HG03196 (cell line): ENCODE results near the gene ARAP1.

Experiments used
- ATAC-seq: cut with Tn5 transposase; IDR thresholded peaks from one replicate; pipeline ENCODE4 v1.9.1; 2021; ENCODE audit not compliant: unreplicated experiment

Gene ARAP1

DNA sequence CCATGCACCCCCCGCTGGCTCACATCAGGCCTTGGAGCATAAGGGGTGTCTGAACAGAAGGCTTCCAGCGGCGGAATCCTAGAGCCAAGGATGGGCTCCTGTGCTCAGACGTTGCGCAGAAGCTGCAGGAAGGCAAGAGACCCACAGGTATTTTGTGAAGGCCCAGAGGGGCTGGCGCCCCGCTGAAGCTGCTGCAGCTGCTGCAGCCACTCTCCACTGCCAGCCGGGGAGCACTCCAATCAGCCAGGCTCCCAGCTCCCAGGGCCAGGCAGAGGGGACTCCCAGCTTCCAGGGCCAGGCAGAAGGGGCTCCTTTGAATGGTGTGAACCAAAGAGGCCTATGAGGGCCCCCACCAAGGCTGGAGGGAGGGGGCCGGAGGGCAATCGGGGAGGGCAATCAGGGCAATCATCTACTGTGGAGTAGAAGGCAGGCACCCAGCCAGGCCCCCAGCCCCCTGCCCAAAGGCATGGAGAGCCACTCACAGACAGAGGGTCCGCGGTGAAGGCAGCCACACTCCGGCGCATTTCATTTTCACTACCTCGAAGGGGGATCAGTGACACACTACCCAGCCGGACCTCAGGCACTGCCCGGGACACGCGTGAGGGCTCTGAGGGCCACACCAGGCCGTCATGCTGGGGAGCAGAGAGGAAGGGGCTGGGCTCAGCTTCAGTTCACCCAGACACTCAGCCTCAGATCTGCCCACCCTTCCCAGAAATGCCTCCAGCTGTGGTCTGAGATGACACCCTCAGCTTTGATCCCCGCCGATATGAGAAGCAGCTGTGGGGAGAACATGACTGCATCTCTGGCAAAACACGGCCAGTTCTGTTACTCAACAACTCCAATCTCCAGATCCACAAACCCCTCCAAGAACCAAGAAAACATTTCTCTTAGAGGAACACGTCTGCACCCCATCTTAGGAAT, 66.4 kb downstream of the ARAP1 start:
- no peak for ATAC-seq

DNA sequence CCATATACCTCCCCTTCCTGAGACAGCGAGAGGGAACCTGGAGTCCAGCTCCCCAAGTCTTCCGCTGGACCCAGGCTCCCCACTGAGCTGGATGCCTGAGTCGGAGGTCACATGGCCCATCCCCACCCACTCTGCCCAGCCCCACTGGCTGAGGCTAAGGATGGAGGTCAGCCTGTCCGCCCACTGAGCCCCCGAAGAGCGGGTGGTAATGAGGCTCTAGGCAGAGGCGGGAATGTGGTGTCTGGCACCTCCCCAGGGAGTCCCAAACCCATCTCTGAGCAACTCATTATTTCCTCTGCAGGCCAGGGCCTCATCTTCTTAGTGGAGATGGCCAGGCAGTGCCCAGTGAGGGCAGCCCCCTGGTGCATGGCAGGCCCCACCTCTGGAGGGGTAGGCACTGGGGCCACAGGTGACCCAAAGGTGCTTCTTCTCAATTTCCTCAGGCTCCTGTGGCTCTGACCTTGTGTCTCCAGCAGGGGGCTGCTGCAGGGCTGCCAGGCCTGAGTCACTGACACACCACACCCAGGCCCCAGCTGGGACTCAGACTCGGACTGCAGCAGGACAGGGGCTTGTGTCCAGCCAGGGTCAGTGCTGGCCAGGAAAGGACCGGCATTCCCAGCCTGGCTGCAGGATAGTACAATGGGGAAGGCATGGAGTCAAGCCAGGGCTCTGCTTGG, 67.8 kb downstream of the ARAP1 start:
- no peak for ATAC-seq

DNA sequence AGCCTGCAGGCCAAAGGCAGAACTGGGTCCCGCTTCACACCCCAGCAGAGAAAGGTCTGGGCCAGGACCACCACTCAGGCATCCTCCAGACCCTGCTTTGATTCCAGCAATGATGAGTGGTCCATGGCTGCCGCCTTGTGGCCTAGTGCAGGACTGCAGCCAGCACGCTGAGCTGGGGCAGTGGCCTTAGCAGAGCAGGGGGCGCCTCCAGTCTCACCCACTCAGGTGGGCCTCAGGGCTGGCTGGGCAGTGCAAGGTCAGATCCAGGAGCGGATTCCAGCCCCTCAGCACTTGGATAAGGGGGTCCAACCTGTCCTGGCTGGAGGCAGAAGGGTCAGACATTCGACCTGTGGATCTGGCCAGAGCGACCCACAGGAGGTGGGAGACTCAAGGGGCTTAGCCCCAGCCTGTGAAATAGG, 68.4 kb downstream of the ARAP1 start:
- ATAC-seq = peak; percentile 41

DNA sequence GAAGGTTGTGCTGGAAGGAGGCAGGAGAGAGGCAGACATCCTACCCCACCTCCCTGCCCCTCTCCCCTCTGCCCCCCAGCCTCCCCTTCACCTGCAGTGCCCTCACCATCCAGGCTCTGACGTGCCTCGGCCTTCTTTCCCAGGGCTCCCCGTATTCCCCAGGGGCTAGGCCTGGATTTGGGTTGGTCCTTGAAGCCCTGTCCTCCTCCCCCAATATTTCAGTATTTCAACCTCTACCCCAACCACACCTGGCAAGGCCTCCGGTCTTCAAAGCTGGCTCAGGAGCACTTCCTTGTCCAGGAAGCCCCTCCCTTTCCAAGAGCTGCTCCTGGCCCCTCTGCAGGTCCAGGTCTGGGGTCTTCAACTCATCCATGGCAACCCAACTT, 69.4 kb downstream of the ARAP1 start:
- ATAC-seq = no peak

DNA sequence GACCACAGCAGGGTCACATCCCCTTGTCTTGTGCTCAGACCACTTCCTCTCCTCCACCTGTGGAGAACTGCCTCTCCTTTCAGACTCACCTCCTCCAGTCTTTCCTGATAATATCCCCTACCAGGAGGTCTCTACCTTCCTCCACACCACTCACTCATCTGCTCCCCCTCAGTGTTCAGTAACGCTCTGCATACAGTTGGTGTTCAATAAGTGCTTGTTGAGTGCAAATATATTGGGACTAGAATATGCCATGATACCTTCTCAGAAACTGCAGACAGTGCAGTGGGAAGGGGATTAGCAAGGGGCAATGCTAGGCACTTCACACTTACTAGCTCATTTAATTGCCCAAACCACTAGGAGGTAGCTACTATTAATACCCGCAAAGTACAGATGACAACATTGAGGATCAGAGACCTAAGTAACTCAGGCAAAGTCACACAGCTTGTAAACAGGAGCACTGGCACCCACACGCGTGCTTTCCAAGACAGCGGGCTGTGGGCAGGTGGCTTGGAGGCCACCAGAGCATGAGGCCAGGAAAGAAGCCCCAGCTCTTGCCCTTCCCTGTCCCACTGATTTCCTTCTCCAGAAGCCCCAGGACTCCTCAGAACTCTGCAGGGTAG, 69.9 kb downstream of the ARAP1 start:
- ATAC-seq = no peak

DNA sequence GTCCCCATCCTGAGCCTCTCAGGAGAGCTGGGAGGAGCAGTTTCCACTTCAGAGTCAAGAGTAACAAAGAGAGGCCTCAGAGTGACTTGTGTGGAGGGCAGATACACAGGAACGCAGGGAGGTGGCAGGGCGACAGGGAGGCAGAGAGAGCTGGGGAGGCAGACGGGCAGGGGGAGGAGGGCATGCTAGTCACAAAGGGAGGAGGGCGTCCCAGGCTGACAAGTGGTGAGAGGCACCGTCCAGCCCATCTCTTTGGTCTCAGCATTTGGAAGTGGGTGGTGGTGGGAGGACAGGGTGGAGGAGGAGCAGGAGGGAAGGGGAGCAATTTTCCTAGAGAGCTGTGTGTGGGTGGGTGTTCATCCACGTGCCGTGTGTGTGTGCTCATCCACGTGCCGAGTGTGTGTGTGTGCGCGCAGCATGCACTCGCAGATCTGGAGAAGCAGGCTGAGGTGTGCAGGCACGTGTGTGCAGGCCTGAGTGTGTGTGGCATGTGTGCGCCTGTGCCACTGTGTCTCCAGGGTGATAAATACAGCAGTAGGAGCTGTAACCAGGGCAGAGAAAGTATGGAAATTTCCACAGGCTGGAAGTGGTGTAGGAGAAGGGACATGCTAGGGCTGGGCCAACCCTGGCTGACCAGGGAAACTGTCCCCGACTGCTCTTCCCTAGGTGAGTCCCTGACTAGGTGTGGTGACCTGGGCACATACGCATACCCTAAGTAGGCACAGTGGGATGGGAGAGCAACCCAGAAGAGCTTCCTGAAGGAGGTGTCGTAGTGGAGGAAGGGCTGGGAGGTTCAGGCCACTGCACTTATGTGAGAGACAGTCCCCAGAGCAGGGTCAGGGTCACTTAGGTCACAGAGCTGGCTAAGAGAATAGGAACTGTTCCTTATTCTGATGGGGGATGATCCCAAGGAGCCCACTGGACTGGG, 70.7 kb downstream of the ARAP1 start:
- no peak for ATAC-seq

DNA sequence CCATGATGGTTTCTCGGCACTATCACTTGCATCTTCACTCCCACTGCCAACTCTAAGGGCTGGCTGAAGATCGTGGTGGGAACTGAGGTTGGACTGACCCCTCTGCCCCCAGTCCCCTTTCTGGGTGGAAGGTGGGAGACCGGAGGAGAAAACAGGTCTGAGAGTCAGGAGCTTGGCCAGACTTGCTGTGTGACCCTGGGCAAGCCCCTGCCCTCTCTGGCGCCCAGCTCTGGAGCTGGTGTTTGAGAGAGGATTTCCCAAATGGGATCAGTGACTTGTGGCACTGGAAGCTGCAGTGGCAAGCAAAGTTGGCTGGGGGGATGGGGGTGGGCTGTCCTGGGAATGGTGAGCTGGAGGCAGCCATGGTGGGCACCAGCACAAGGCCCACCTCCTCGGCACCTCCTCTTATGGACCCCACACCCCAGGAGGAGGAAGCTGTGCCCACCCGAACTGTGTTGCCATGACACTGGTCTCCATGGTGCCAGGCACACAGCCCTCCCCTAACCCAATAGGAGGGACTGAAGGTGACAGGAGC, 71.5 kb downstream of the ARAP1 start:
- ATAC-seq = no peak

DNA sequence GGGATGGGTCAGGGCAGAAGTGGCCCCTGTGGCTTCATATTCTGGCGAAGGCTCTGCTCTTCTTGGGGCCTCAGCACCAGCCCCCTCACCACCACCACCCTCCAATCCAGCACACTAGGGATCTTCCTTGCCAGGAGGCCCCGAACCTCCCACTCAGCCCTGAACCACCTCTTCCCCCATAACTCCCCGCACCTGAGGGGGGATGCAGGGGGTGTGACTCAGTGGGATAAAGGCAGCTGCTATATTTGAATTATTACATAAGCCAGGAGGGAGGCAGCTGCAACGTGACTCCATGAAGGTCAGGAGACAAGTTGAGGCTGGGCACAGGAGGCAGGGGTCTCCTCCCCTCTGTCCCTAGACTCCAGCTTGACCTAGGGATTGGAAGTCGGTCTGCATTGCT, 72.3 kb downstream of the ARAP1 start:
- ATAC-seq = no peak

DNA sequence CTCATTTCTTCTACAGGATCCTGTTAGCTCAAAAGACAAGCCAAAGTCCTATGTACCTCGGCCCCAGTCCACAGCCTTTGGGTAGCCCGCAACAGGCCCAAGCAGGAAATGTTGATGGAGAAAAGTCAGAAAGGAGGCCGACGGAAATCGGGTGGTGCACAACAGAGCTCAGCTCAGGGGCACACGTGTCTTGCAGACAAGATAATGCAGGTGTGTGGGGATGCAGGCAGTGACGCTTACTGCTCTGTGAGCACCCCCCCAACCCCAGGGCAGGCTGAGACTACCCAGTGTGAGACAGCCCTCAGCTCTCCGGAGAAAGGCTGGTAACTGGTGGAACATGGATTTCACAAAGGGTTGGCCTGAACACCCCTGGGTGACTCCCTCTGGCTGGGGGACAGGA, 73.7 kb downstream of the ARAP1 start:
- ATAC-seq = no peak

DNA sequence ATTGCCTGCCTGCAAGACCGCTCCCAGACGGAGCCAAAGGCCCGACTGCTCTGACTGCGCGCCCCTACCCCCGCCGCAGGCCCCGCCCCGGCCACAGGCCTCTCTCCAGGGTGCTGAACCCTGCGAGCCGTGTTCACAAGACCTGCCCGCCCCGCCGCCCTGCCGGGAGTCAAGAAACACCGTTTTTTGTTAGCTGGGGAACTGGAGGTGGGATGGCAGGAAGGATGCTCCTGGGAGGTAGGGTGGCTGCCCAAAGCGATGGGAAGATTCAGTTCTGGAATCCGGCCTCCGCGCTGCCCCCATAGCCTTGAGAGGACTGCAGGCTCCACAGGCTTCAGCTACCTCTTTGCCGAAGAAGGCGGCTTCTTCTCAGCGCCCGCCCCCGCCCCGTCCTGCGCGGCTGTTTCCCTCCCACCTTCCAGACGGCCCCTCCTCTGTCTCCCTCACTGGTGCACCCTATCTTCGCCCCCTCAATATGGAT, 75.3 kb downstream of the ARAP1 start:
- ATAC-seq = no peak

DNA sequence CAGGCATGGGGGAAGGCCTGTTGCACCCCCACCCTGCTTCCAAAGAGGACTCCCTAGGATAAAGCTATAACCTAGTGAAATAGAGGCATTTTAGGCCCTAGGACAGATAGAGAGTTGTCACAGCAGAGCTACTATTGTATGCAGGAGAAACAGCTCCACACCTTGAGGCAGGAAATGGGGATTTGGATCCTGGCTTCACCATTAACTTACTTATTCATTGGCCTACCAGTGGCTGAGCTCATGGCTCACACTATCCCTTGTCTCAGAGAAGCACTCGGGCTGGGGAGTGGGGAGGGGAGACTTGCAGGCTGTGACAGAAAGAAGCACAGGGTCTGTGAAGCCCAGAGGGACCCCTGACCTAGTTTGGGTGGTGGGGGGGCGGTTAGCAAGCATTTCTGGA, 77.0 kb downstream of the ARAP1 start:
- ATAC-seq = no peak

DNA sequence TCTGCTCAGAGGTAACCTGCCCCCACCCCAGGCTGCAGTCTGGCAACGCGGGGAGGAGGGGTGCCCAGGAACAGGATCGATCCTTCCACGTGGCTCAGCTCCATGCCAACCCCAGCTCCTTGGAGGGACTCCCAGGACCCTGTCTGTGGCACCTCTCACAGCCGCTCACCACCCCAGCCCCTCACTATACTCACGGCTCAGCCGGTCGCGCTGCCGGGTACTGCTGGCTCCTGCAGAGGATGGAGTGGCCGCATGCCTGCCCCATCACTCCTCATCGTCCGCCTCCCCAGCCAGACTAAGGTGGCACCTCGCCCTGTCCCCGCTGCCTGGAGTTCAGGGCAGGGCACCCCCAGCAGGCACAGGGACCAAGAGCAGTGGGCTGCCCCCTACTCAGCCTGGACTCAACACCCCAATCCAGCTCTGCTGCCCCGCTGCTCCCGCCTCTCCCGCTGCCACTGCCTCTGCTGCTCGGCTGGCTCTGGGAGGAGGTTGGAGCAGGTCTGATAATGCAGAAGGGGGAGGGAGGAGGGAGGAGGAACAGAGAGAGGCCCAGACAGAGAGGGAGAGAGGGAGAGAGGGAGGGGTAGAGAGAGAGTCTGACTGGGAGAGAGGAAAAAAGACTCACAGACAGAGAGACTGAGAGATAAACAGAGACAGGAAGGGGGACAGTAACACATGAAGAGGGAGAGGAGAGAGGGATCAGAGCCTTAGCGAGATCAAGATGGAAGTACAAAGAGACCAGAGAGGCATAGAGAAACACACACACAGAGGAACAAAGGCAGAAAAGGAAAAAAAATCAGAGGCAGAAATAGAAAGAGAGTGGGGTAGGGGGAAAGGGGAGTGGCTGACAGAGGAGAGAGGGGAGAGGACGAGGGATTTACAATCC, 78.0 kb downstream of the ARAP1 start, which contains the start of gene PDE2A:
Gene PDE2A (minus strand): TSS at position 480 of the 886 bp plus-strand sequence. CDS start 215 bp downstream, at position 265.
- no peak for ATAC-seq

DNA sequence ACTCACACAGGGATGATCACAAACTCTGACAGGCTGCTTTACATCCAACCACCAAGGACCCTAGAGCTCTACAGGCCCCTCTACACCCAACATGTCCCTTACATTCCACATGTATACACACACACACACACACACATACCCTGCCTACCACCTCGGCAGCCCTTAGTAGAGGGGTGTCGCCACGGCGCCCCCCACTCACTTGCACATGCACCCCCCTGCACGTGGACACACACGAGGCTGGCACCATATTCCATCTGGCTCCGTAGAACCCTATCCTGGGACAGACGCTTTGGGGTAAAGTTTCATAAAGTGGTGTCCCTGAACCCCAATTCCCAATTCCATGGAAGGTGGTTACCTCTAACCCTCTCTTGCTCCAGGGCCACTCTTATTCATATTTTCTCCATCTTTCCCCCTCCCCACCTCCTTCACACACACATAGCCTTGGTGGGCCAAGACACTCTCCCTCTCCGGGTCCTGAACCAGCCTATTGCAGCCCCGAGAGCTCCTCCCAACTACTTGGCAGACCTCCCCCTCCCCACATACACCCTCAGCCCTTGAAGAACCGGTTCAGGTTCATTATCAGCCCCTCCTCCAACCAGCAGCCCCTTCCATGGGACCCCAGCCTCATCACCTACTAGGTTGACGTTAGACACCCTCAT, 78.8 kb downstream of the ARAP1 start:
- ATAC-seq = no peak

DNA sequence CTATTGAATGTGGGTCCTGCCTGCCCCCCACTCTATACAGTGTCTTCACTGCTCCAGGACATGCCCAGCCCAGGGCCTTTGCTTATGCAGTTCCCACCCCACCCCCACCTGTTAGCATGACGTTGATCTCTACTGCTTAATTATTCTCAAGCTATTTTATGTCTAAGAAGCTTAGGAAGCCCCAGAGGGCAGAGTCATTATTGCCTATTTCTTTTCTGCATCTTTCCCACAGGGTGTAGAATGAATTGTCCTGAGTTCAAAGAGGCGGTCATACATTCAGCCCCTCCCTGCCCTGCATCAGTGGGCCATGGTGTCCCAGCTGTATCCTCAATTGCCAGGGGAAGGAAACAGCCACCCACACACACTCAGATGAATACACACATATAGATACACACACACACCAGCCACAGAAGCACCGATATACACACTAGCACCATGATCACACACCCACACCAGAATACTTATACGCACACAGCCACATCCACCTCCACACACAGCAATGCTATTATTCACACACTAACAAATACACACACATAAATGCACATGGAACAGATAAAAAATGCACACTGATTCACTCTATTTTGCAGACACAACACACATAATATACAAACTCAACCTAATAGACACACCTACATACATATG, 79.5 kb downstream of the ARAP1 start:
- no peak for ATAC-seq

DNA sequence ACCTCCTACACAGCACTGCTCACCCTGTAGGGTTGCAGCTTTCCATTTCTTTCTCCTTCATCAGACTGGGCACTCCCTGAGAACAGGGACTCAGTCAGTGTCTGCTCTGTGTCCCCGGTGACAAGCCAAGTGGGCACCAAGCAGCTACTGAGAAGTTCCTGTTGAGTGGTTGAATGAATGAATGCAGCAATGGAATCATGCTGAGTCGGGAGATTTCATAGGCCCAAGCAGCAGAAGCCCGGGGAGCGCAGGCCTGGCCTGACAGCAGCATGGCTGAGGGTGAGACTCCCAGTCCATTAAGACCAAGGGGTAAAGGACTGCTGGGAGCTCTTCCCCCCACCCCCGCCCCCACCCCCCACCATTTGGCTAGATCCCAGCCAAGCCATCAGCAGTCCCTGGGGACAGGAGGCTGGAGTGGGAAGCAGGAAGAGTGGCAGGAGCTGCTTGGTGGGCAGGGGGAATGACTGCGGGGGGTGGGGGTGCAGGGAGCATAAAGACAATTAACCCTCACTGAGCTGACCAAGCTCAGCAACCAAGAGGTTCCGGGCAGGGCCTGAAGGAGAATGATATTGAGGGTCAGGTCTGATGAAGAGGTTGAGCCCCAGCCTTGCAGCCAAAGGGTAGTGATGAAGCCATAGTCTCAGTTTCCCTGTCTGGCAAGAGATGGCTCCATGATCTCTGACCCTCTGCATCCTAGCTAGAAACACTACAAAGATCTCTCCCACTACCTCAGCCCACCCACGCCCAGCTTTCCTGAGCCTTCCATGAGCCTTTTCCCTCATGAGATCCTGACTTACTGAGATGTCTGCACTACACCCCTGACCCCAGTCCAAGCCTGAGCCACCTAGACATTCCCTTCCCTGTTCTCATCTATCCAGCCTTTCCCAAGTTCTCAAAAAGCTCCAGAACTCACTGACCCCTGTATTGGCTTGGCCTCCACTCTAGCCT, 80.8 kb downstream of the ARAP1 start:
- no peak for ATAC-seq

DNA sequence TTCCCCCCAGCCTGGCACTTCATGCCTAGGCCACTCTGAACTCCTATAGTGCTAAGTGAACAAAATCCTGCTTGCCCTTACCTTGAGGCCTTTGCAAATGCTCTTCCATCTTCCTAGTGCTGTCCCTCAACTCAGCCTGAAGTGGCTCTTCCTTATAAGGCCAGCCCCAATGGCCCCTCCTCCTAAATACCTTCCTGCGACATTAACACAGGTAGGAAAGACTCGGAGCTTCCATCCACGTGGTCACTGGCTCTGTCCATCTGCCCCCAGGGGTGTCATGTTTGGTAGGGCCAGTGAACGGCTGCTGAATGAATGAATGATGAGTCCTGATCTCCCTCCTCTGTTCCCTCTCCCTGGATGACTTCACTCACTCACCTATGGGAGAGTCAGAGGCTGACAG, 82.2 kb downstream of the ARAP1 start:
- no peak for ATAC-seq

DNA sequence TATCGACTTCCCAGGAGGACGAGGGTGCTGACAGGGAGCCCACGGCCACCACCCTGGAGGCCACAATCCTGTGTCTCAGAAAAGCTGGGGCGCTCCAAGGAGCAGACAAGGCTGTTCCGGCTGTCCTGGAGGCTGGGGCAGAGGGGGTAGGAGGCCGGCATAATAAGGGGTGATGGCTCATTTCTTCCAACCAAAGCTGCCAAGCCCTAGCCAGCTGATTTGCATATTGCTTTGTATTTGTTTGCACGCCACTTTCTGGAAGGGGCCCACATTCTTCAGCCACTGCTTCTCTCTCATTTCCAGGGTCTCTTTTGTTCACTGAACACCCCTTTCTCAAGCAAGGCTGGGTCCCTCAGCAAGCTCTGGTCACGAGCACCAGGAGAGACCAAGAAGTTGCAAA, 82.7 kb downstream of the ARAP1 start:
- no peak for ATAC-seq
